GM18868 (cell line): ENCODE data around the gene SLC25A42.

ENCODE experiments used
- ATAC-seq: cut with Tn5 transposase; IDR thresholded peaks from one replicate; pipeline ENCODE4 v1.9.1; 2021; ENCODE audit warnings: mild to moderate bottlenecking, moderate library complexity; ENCODE audit not compliant: unreplicated experiment

The SLC25A42 gene

GRCh38 chr19:19159534-19159933 is 95.7 kb downstream of the SLC25A42 start:
- no peak for ATAC-seq

DNA sequence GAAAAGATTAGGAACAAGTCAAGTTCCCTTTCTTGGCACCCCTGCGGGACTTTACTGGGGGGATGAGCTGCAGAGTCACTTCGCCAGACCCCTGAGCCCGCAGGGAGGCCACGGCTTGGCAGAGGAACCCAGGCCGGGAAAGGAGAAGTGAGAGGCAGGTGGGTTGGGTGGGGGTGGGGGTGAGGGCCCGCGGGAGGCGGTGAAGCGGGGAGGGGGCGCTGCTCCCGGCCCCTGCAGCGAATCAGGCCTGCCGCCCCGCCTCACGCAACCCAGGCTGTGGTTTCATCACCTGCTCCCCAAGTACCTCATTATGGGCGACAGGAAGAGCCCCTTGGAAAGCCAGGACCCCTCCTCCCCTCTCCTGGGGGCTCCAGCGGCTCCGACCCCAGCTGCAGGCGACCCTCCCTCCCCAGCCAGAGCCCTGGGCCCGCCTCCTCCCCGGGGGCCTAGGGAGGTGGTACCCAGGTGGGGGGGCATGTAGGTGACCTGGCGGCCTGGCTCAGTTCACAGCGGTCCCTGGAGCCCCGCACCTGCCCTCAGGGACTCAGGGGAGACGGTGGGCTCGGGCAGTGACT is 96.8 kb downstream of the SLC25A42 start:
- ATAC-seq: peak; percentile 50

DNA sequence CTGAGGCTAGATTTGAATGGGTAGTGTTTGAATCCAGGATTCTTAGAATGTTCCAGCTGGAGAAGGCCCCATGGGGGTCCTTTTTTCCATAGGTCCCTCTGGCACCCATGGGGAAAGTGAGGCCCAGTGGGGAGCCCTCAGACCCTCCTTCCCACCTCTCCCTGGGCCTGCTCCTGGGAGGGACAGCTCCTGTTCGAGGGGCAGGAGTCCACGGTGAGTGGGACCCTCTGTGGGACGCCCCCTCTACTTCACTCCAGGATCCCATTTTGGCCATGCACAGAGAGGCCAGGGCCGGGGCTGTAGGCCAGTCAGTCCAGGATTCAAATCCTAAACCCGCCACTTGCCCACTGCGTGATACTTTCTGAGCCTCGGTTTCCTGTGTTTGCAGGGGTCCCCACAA is 98.7 kb downstream of the SLC25A42 start:
- ATAC-seq: no peak
